HEK293 (cell line): ENCODE measurements around the gene DMBX1.

Source experiments
- CTCF ChIA-PET: fragments of 350-600 bp; formaldehyde crosslinking; extraction: SDS; loops from one replicate; lab custom pipeline; 2021; ENCODE audit warnings: antibody characterized with exemption; lab: Yijun Ruan, JAX
- POLR2A ChIA-PET: fragments of 300-600 bp; formaldehyde crosslinking; extraction: SDS; loops from one replicate; lab custom pipeline; 2020; ENCODE audit warnings: antibody characterized with exemption, inconsistent platforms; lab: Yijun Ruan, JAX
- H3K27ac ChIP-seq: fragments of 200-500 bp; sonication (Bioruptor generic); 2 replicates; pipeline ENCODE4 v1.5.1; 2014; ENCODE audit warnings: low read depth, low read length, control low read depth, inconsistent platforms; ENCODE audit errors: extremely low read depth
- H3K36me3 ChIP-seq, 2 experiments: fragments of 200-500 bp in 1 of 2; sonication (Bioruptor generic) in 1 of 2; 1 replicate in 1 of 2; 2 replicates in 1 of 2; pipeline ENCODE4 v1.5.1; 2014 to 2017; ENCODE audit warnings: inconsistent platforms in 2 of 2, low read length in 2 of 2; ENCODE audit not compliant: control insufficient read depth in 2 of 2, insufficient read depth in 1 of 2
- H3K4me1 ChIP-seq: fragments of 200-500 bp; sonication (Bioruptor generic); 2 replicates; pipeline ENCODE4 v1.5.1; 2014; ENCODE audit warnings: mild to moderate bottlenecking, low read length, inconsistent platforms; ENCODE audit not compliant: control insufficient read depth, insufficient read depth
- H3K4me3 ChIP-seq: 2 replicates; pipeline ENCODE4 v1.5.1; 2011; ENCODE audit warnings: low read depth, mild to moderate bottlenecking, control low read depth, low read length, moderate library complexity
- H3K9me3 ChIP-seq: fragments of 200-500 bp; sonication (Bioruptor generic); 2 replicates; pipeline ENCODE4 v1.5.1; 2014; ENCODE audit warnings: low read depth, low read length, inconsistent platforms; ENCODE audit not compliant: control insufficient read depth, insufficient read depth
- GLIS1 ChIP-seq: fragments of 450-650 bp; formaldehyde crosslinking; IDR thresholded peaks from 2 replicates; pipeline ENCODE4 v1.5.1; 2016; ENCODE audit warnings: missing biosample characterization, missing genetic modification characterization
- HOXA7 ChIP-seq: sonication (generic); formaldehyde crosslinking; IDR thresholded peaks from 2 replicates; pipeline ENCODE4 v1.8.1; 2022; ENCODE audit warnings: missing genetic modification reagents, borderline replicate concordance
- SCRT1 ChIP-seq: fragments of 450-650 bp; formaldehyde crosslinking; IDR thresholded peaks from 2 replicates; pipeline ENCODE4 v1.5.1; 2016; ENCODE audit warnings: missing biosample characterization, missing genetic modification characterization, borderline replicate concordance
- SP2 ChIP-seq: fragments of 450-650 bp; formaldehyde crosslinking; IDR thresholded peaks from 2 replicates; pipeline ENCODE4 v1.5.1; 2016; ENCODE audit warnings: missing biosample characterization, missing genetic modification characterization
- YY1 ChIP-seq: fragments of 450-650 bp; formaldehyde crosslinking; IDR thresholded peaks from 2 replicates; pipeline ENCODE4 v1.5.1; 2018; ENCODE audit warnings: missing biosample characterization, missing genetic modification characterization
- ZIC2 ChIP-seq: fragments of 450-650 bp; formaldehyde crosslinking; IDR thresholded peaks from 2 replicates; pipeline ENCODE4 v1.5.1; 2016; ENCODE audit warnings: missing biosample characterization, missing genetic modification characterization
- ZNF184 ChIP-seq: fragments of 450-650 bp; IDR thresholded peaks from 2 replicates; pipeline ENCODE4 v1.5.1; 2018; ENCODE audit warnings: missing biosample characterization, mild to moderate bottlenecking, missing genetic modification characterization
- ZNF292 ChIP-seq: fragments of 450-650 bp; formaldehyde crosslinking; IDR thresholded peaks from 2 replicates; pipeline ENCODE4 v1.5.1; 2016; ENCODE audit warnings: low read depth, missing biosample characterization, missing genetic modification characterization, borderline replicate concordance
- ZNF311 ChIP-seq: fragments of 450-650 bp; formaldehyde crosslinking; IDR thresholded peaks from 2 replicates; pipeline ENCODE4 v1.5.1; 2017; ENCODE audit warnings: missing biosample characterization, missing genetic modification characterization, borderline replicate concordance
- ZNF391 ChIP-seq: fragments of 450-650 bp; formaldehyde crosslinking; IDR thresholded peaks from 2 replicates; pipeline ENCODE4 v1.5.1; 2016; ENCODE audit warnings: low read depth, missing biosample characterization, missing genetic modification characterization, borderline replicate concordance
- ZNF398 ChIP-seq: fragments of 450-650 bp; formaldehyde crosslinking; IDR thresholded peaks from 2 replicates; pipeline ENCODE4 v1.5.1; 2017; ENCODE audit warnings: missing biosample characterization, missing genetic modification characterization
- ZNF521 ChIP-seq: fragments of 450-650 bp; formaldehyde crosslinking; IDR thresholded peaks from 2 replicates; pipeline ENCODE4 v1.5.1; 2017; ENCODE audit warnings: missing biosample characterization, mild to moderate bottlenecking, missing genetic modification characterization
- ZNF549 ChIP-seq: fragments of 450-650 bp; IDR thresholded peaks from 2 replicates; pipeline ENCODE4 v1.5.1; 2018; ENCODE audit warnings: missing biosample characterization, missing genetic modification characterization, mild to moderate bottlenecking, inconsistent platforms, moderate library complexity
- ZNF561 ChIP-seq: fragments of 450-650 bp; IDR thresholded peaks from 2 replicates; pipeline ENCODE4 v1.5.1; 2018; ENCODE audit warnings: missing biosample characterization, missing genetic modification characterization, borderline replicate concordance
- ZNF571 ChIP-seq: fragments of 450-650 bp; formaldehyde crosslinking; IDR thresholded peaks from 2 replicates; pipeline ENCODE4 v1.5.0; 2017; ENCODE audit warnings: missing biosample characterization, missing genetic modification characterization
- TF ChIP-seq, protein P1 (sequence below): fragments of 450-650 bp; formaldehyde crosslinking; IDR thresholded peaks from 2 replicates; pipeline ENCODE4 v1.5.1; 2016; ENCODE audit warnings: missing biosample characterization, missing genetic modification characterization
- TF ChIP-seq, protein P2 (sequence below): fragments of 450-650 bp; formaldehyde crosslinking; IDR thresholded peaks from 2 replicates; pipeline ENCODE4 v1.5.1; 2016; ENCODE audit warnings: missing biosample characterization, missing genetic modification characterization

DMBX1 gene

DNA sequence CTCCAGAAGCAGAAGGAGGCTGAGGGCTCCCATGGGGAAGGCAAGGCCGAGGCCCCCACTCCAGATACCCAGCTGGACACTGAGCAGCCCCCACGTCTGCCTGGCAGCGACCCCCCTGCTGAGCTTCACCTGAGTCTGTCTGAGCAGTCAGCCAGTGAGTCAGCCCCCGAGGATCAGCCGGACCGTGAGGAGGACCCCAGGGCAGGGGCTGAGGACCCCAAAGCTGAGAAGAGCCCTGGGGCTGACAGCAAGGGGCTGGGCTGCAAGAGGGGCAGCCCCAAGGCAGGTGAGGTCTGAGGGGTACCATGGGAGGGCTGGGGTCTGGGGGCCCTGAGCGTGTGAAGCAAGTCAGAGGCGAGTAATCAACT, 21.3 kb downstream of the DMBX1 start:
- no peaks in the 10 kb centered on the region for H3K36me3 ChIP-seq
- ChIA-PET POLR2A (interaction anchor here (0.6 kb wide), 2 partner anchors 15 to 287 kb away, joined by 3 to 5 read pairs; no protein-coding TSS in a partner anchor), CTCF (interaction anchor here (0.5 kb wide), 1 partner anchor 665 kb away, joined by 3 read pairs; no protein-coding TSS in a partner anchor)

GRCh38 chr1:46512135-46512791, 22.6 kb downstream of the DMBX1 start:
- ChIA-PET POLR2A (no interaction called here), CTCF (interaction anchor here (1.0 to 1.3 kb wide), 3 partner anchors 22 to 66 kb away, joined by 3 to 5 read pairs (median 3); no protein-coding TSS in a partner anchor)
- no peaks in the 10 kb centered on the region for H3K36me3 ChIP-seq
- H3K27ac ChIP-seq, result no peak overlapping the region
- H3K4me1 ChIP-seq, result no peaks in the 10 kb centered on the region; the same call in 1 of the 2 replicates
- no peaks in the 10 kb centered on the region for H3K9me3 ChIP-seq
- no peak for TF ChIP-seq ZNF549 (tag by site-specific recombination)
- TF ChIP-seq, protein P1, sequence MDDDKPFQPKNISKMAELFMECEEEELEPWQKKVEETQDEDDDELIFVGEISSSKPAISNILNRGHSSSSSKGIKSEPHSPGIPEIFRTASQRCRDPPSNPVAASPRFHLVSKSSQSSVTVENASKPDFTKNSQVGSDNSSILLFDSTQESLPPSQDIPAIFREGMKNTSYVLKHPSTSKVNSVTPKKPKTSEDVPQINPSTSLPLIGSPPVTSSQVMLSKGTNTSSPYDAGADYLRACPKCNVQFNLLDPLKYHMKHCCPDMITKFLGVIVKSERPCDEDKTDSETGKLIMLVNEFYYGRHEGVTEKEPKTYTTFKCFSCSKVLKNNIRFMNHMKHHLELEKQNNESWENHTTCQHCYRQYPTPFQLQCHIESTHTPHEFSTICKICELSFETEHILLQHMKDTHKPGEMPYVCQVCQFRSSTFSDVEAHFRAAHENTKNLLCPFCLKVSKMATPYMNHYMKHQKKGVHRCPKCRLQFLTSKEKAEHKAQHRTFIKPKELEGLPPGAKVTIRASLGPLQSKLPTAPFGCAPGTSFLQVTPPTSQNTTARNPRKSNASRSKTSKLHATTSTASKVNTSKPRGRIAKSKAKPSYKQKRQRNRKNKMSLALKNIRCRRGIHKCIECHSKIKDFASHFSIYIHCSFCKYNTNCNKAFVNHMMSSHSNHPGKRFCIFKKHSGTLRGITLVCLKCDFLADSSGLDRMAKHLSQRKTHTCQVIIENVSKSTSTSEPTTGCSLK, result no peak
- TF ChIP-seq ZNF521 (tag by site-specific recombination), result no peak
- TF ChIP-seq SCRT1 (tag by site-specific recombination), result no peak
- no peak for TF ChIP-seq ZNF398
- TF ChIP-seq GLIS1, result no peak
- TF ChIP-seq ZNF292 (tag by site-specific recombination), result no peak
- peak; percentile 87 for TF ChIP-seq ZIC2 (tag by site-specific recombination)
- no peak overlapping the region for H3K4me3 ChIP-seq

More for the DNA sequence above, 21.3 kb downstream of the DMBX1 start:
- Histone ChIP-seq H3K27ac (no peak overlapping the region), H3K4me1 (no peaks in the 10 kb centered on the region), H3K4me3 (no peak overlapping the region), H3K9me3 (no peaks in the 10 kb centered on the region)
- TF ChIP-seq ZNF561 (tag by site-specific recombination), result no peak
- TF ChIP-seq HOXA7 (CRISPR knock-in tag), result no peak
- no peak for TF ChIP-seq SP2
- TF ChIP-seq SCRT1 (tag by site-specific recombination), result no peak
- TF ChIP-seq, protein P2, sequence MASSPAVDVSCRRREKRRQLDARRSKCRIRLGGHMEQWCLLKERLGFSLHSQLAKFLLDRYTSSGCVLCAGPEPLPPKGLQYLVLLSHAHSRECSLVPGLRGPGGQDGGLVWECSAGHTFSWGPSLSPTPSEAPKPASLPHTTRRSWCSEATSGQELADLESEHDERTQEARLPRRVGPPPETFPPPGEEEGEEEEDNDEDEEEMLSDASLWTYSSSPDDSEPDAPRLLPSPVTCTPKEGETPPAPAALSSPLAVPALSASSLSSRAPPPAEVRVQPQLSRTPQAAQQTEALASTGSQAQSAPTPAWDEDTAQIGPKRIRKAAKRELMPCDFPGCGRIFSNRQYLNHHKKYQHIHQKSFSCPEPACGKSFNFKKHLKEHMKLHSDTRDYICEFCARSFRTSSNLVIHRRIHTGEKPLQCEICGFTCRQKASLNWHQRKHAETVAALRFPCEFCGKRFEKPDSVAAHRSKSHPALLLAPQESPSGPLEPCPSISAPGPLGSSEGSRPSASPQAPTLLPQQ (tag by site-specific recombination), result no peak
- TF ChIP-seq YY1 (tag by site-specific recombination), result no peak
- no peak for TF ChIP-seq ZNF311 (tag by site-specific recombination)
- TF ChIP-seq ZNF391 (tag by site-specific recombination), result no peak
- no peak for TF ChIP-seq ZNF571 (tag by site-specific recombination)
- TF ChIP-seq ZNF184 (tag by site-specific recombination), result no peak
